ENCODE results near the gene LRPPRC.
"Not testable (repeated sequence)": the region's sequence is repeated elsewhere in the genome, so short reads cannot be mapped to it uniquely, and the experiment has no call there.

LRPPRC gene

DNA sequence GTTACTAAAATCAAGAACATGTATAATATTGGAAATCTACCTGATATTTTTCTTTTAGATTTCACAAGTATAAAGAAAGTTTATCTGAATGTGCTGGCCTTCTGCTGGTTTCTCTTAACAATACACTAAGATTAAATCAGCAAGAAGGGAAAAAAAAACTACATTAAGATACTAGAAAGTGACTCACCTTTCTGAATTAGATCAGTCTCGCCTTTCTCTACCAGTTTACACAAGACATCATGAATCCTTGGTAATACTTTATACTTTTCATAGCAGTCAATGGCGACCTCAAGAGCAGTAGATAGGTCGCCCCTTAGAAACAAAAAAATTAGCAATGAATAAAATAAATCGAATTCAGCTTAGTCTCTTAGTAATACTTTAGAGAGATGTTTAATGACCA lies 61.2 kb downstream of the LRPPRC start:
- no peak overlapping the region for H3K4me3 ChIP-seq (ENCODE audit: control insufficient read depth, low read depth, low read length)
- DNase-seq (ENCODE audit: low read depth): no peak
- TF ChIP-seq, protein P1, sequence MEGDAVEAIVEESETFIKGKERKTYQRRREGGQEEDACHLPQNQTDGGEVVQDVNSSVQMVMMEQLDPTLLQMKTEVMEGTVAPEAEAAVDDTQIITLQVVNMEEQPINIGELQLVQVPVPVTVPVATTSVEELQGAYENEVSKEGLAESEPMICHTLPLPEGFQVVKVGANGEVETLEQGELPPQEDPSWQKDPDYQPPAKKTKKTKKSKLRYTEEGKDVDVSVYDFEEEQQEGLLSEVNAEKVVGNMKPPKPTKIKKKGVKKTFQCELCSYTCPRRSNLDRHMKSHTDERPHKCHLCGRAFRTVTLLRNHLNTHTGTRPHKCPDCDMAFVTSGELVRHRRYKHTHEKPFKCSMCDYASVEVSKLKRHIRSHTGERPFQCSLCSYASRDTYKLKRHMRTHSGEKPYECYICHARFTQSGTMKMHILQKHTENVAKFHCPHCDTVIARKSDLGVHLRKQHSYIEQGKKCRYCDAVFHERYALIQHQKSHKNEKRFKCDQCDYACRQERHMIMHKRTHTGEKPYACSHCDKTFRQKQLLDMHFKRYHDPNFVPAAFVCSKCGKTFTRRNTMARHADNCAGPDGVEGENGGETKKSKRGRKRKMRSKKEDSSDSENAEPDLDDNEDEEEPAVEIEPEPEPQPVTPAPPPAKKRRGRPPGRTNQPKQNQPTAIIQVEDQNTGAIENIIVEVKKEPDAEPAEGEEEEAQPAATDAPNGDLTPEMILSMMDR (IDR thresholded peaks at IDR 0.05; ENCODE audit: control insufficient read depth, insufficient read depth, low read depth, low read length, missing control alignments): no peak

DNA sequence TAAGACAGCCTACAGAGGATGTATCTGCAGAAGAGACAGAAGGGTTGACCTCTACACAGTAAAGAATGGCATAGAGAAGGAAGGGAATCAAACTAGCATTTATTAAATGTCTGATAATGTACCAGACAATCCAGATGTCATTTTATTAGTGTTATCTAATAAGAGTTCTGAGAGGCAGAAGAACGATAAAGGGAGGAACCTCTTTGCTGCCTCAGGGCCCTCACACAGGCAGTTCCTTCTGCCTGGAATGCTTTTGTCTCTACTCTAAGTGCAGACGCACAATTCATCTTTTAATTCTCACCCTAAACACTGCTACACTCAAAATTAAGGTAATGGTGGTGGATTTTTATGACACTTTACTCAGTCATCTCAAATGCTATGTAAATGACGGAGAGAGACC lies 64.5 kb downstream of the LRPPRC start:
- TF ChIP-seq, protein P1 (IDR thresholded peaks at IDR 0.05; ENCODE audit: control insufficient read depth, insufficient read depth, low read depth, low read length, missing control alignments): no peak
- no peak overlapping the region for H3K4me3 ChIP-seq (ENCODE audit: control insufficient read depth, low read depth, low read length)
- DNase-seq (ENCODE audit: low read depth): no peak

DNA sequence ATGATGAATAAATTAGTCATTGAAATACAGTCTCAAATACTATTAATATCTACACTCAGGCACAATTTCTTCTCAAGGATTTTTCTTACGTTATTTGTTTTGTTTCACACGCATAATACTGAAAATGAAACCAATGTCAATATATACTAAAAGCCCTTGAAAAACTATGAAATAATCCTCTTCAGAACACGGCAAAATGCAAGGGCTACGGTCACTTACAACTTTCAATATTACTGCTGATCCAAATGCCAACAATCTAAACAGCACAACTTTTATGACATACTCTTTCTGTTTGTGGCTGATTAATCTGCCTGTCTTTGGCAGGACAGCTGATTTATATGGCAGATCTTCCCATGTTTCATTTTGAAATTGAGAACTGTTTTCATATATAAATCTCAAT lies 68.3 kb downstream of the LRPPRC start:
- TF ChIP-seq, protein P1 (IDR thresholded peaks at IDR 0.05; ENCODE audit: control insufficient read depth, insufficient read depth, low read depth, low read length, missing control alignments): no peak
- H3K4me3 ChIP-seq (ENCODE audit: control insufficient read depth, low read depth, low read length): no peak overlapping the region
- no peak for DNase-seq (ENCODE audit: low read depth)

DNA sequence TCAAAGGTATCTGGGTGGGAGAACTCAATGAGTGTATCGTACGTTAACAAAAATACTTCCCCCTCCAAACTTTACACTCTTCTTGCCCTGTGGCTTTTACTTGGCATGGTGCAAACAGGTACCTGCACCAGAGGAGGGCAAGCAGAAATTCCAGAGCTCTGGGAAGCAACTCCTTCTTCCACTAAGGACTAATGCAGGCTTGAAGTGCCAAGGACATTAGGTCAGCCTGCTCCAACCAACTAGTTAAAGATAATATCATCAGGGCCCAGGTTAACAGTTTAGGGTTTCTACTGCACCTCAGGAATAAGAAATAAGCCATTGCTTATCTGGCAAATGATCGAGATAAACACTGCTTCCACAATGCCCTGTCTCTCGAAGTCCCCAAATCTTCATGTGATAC lies 70.4 kb downstream of the LRPPRC start:
- no peak overlapping the region for H3K4me3 ChIP-seq (ENCODE audit: control insufficient read depth, low read depth, low read length)
- no peak for DNase-seq (ENCODE audit: low read depth)
- TF ChIP-seq, protein P1 (IDR thresholded peaks at IDR 0.05; ENCODE audit: control insufficient read depth, insufficient read depth, low read depth, low read length, missing control alignments): no peak

DNA sequence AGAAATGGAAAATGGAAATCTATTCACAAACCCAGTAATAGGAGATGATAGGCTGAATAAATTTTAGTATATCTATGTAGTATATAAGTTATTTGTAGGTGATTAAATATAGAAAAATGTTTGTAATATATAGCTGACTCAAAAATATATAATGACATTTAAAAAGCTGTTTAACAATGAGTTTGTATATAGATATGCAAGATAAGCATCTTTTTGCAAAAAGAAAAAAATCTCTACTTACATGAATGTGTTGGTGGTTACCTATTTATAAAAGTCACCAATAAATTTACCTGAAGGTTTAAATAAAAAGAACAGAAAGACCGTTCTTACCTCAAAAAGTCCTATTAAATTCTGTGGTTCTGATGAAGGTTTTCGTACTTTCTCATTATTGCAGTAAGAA lies 71.3 kb downstream of the LRPPRC start:
- TF ChIP-seq, protein P1 (IDR thresholded peaks at IDR 0.05; ENCODE audit: control insufficient read depth, insufficient read depth, low read depth, low read length, missing control alignments): no peak
- H3K4me3 ChIP-seq (ENCODE audit: control insufficient read depth, low read depth, low read length): no peak overlapping the region
- DNase-seq (ENCODE audit: low read depth): no peak

DNA sequence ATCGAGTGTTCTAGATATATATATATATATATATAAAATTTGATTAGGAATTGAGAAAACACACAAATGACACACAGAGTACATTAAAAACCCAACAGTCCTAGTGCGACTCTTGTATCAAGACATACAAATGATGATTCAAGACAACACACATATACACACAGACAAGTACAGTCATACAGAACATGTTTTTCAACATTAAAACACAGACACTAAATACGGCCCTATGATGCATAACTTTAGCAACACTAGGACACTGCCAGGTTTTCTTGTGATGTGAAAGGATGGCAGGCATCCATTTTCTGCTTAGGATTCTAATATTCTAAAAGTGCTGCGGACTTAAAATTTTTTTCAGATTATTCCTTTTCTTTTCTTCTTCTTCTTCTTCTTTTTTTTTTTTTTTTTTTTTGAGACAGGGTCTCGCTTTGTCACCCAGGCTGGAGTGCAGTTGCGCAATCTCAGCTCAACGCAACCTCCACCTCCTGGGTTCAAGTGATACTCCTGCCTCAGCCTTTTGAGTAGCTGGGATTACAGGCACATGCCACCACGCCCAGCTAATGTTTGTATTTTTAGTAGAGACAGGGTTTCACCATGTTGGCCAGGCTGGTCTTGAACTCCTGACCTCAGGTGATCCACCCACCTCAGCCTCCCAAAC lies 84.5 kb downstream of the LRPPRC start:
- H3K4me3 ChIP-seq (ENCODE audit: control insufficient read depth, low read depth, low read length); DNase-seq (ENCODE audit: low read depth): not testable (repeated sequence)

DNA sequence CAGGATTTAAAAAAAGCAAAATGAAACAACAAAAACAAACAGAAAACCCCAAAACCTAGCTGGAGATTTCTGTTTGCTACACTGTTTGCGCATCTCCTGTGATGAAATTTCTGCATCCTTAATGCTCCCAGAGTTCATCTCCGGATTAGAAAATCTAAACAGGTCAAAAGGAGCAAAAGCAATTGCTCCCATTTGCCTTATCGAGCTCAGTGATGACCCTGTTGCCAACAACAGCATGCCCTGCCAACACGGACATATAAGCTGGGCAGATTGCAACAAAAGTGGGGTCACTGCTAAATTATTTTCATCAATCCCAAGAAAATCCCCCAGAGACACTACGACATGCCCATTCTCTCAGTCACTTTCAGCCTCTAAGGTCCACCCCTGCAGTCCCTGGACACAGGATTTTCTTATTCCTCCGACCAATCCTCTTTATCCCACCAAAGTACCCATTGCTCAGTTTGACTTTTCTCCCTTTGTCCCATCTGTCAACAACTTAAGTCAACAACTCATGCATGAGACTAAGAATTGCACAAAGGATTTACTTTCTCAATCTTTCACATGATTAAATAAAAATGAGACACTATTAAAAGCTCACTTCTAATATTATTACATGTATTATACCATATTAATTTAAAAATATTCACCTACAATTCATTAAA lies 89.2 kb downstream of the LRPPRC start:
- TF ChIP-seq, protein P1 (IDR thresholded peaks at IDR 0.05; ENCODE audit: control insufficient read depth, insufficient read depth, low read depth, low read length, missing control alignments): no peak
- no peak for DNase-seq (ENCODE audit: low read depth)
- H3K4me3 ChIP-seq (ENCODE audit: control insufficient read depth, low read depth, low read length): no peak overlapping the region

Measured in AG09309 (cell line).